HL-60/S4 treated with phorbol 12-myristate 13-acetate at 8.2 ng/mL for 4 days and 3 days (cell line): ENCODE data around the gene GSE1.

Source experiments
- in situ Hi-C: fragments of 300-500 bp; cut with MboI; formaldehyde crosslinking; loops from 2 replicates; pipeline ENCODE4 v1.15.0; 2022; ENCODE audit warnings: low sequenced_read_pairs

Gene GSE1

GRCh38 chr16:85643631-85644030, 30.5 kb downstream of the GSE1 start:
- in situ Hi-C loops: no loop called here

DNA sequence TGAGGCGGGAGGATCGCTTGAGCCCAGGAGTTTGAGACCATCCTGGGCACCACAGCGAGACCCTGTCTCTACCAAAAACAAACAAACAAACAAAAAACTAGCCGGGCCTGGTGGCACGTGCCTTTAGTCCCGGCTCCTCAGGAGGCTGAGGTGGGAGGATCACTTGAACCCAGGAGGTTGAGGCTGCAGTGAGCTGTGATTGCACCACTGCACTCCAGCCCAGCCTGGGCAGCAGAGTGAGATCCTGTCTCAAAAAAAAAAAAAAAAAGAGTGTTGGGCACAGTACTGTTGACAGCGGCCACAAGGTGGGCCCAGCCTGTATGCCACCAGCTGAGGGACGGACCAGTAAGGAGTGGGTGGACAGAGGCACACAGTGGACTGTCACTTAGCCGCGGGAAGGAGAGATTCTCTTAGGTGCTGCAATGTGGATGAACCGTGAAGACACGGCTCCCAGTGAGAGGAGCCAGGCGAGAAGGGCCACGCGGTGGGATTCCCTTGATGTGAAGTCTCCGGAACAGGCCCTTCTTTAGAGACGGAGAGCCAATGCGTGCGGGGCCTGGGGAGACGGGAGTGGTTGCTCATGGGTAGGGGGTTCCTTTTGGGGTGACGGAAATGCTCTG, 31.1 kb downstream of the GSE1 start:
- in situ Hi-C loops: no loop called here

GRCh38 chr16:85645021-85645589, 32.0 kb downstream of the GSE1 start:
- in situ Hi-C loops: no loop called here

DNA sequence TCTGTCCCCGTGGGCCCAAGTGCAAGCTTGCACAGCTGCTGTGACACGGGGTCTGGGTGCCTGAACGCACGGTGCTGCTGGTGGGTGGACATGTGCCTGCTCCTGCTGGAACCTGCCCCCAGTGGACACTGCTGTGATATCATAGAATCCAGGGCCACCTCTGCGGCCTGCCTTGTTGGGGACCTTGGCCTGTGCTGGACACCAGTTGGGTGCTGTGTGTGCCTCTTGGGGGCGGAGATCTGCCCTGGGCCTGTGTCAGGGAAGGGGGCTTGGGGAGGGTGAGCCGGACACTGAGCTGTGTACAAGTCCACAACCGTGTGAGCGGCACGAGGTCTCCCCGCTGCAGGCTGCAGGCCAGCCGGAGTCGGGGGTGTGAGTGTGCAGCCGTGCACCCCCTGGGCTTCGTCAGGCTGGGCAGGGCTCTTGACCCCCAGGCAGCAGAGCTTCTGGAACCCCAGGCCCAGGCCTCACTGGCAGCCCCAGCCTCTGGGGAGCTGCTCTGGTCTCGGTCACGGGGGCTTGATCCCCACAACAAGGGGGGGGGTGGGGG, 33.3 kb downstream of the GSE1 start:
- in situ Hi-C loops: no loop called here

GRCh38 chr16:85646976-85647375, 33.9 kb downstream of the GSE1 start:
- in situ Hi-C loops: no loop called here

DNA sequence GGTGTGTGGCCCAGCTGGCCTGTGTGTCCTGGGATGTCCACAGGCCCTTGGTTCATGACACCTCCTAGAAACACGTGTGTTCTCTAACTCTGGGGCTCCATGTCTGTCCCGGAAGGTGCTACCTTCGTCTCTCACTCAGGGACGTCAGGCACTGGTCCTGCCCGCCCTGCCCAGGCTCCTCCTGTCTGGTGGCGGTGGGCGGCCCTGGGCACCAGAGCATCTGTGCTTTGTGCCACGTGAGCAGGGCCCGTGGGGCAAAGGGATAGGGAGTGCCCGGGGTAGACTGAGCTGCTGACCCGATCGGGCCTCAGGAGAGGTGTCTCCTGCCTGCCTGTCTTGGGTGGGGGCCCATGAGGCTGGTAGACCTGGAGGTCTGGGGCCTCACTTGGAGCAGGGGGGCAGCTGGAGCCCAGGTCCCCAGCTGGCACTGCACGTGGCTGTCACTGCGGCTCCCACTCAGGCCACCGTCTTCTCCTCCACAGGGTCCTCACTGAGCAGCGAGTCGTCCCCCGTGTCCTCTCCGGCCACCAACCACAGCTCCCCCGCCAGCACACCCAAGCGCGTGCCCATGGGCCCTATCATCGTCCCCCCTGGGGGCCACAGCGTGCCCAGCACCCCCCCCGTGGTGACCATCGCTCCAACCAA, 35.1 kb downstream of the GSE1 start:
- in situ Hi-C loops: no loop called here

- in situ Hi-C loops: no loop called here
Observed at GRCh38 chr16:85648805-85649204, 35.7 kb downstream of the GSE1 start.

DNA sequence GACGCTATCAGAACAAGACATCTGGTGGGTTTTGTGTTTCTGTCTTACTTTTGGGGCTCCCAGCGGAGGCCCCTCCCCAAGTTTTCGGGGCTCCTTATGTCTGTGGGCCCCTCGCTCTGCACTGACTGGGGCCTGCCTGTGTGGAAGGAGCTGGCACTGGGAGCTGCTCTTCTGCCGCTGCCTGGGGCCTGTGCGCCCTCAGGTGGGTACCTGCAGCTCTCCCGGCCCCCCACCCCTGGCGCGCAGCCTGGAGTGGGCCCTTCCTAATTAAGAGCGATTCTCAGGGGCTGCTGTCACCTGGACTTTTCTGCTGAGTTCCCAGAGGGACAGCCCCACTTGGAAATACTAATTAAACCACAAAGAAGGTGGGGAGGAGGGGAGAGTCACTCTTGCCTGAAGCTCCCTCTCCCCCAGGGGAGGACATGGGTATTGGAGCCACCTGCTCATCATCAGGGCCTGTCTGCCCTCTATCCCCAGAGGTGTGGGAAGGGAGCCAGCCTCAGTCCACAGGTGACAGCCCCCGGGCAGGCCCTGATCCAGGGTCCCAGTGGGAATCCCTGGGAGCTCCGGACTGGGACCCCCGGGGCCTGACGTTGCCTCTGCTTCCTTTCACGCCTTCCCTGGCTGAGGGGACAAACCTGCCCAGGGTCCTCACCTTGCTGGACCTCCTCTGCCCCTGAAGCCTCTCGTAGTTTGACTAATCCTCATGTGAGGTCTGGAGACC, 36.5 kb downstream of the GSE1 start:
- in situ Hi-C loops: no loop called here

- in situ Hi-C loops: no loop called here
Observed at GRCh38 chr16:85650135-85650843, 37.2 kb downstream of the GSE1 start.

DNA sequence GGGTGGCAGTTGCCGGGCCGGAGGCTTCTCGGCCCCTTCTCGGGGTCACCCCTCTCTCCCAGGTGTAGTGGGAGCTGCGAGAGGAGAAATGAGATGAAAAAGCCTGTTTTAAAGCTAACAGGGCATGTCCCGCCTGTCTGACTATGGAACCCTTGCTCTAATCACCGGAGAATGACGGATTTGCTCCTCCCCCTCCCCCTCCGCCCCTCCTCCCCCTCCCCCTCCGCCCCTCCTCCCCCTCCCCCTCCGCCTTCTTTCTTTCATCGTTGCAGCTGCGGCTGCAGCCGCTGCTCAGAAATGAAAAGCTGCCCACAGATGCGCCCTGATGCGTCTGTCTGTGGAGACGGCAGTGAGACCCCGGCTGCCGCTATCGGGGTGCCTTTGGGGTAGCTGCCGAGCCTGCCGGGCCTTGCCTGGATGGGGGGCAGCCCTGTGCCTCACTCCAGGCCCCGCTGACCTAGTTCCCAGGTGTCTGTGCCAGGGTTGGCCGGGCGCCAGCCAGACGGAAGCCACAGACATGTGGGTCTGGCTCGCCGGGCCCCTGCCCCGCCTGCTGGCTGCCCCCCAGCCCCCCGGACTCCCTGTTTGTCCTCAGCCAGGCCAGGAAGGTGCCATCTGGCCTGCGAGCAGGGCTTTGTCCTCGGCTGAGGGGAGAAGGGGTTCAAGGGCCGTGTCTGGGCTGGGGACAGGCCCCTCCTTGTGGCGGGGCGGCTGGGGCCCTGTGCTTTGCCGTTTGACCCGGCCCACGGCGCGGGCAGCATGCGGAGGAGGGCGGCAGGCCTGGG, 37.9 kb downstream of the GSE1 start:
- in situ Hi-C loops: no loop called here

GRCh38 chr16:85651629-85652430, 38.7 kb downstream of the GSE1 start:
- in situ Hi-C loops: no loop called here

DNA sequence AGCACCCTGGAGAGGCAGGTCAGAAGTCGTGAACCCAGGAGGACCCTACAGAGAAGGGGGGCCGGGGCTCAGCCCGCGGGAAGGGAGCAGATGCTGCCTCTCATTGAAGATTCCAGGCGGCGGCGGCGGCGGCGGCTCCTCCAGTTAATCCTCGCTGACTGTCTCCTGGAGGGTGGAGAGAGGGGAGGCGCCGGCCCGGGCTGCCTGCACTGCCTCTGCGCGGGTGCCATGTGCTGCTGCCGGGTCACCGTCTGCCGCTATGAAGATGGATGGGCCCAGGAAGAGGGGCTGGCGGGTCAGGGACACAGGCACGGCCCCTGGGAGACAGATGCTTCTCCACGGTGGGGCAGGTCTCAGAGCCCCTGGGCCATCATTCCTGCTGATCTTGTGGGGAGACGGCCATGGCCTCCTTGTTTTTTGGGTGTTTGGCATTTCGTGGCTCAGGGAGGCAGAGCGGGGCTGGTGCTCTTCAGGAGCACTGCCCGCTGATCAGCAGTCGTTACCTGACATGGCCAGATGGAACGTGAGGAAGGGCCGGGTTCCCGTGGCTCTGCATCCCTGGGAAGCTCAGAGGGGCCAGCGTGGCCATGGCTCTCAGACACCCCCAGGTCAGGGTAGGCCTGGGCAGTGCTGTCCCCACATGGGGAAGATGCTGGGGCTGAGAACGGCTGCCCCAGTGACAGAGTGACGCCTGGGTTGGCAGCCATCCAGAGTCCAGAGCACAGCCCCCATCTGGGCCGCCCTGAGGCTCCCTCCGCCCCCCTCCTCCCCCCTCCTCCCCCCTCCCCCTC, 39.5 kb downstream of the GSE1 start:
- in situ Hi-C loops: no loop called here

DNA sequence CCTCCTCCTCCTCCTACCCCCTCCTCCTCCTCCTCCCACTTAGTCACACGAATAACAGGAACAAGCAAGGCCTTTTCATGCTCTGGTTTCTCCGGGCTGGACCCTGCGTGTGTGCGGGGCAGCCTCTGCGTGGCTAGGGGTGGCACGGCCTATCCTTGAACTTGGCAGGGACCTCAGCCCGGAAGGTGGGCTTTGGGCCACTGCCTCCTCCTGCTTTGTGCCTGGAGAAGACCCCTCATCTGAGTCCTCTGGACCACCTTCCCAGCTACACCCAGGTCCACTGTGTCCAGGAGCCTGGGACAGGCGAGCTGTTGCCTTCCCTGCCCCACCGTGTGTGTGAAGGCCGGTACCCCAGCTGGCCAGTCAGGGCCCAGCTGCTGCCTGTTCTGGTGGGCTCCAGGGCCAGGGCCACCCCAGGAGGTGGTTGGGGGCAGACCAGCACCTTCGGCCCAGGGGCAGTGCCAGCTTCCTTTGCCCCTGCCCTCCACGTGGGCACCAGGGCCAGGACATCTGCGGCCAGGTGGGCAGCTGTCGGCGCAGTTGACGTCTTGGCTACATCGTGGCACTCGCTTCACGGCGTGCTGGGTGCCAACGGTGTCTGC, 40.3 kb downstream of the GSE1 start:
- in situ Hi-C loops: no loop called here

DNA sequence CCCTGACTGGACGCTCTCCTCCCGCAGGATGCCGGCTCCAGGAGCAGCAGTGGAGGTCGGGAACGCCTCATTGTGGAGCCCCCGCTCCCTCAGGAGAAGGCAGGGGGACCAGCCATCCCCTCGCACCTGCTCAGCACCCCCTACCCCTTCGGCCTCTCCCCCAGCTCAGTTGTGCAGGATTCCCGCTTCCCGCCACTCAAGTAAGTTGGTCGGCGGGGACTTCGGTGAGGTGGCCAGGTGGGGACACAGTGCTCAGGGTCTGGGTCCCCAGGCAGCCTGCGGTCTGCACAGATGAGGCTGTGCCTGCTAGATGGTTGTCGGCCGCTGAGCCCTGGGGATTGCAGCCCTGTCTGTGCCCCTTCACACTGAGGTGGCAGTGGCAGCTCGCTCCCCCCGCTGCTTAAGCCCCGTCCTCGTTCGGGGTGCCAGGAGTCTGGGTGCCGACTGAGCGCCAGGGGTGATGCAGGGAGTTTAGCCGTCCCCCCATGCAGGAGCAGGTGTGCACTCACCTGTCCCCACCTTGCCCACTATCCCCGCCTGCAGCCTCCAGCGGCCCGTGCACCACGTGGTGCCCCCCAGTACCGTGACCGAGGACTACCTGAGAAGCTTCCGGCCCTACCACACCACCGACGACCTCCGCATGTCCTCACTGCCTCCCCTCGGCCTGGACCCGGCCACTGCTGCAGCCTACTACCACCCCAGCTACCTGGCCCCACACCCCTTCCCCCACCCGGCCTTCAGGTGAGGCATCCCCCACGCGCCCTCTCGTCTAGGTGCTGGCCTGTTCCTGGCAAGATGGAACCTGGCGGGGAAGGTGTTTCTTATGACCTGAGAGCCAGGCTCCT, 41.4 kb downstream of the GSE1 start:
- in situ Hi-C loops: no loop called here

- in situ Hi-C loops: no loop called here
Observed at GRCh38 chr16:85655216-85656129, 42.4 kb downstream of the GSE1 start.
